NT2/D1 (cell line): Measurements from ENCODE around the gene RPL10A.

ENCODE experiments used
- SUZ12 ChIP-seq: IDR thresholded peaks from 2 replicates; pipeline ENCODE4 v1.6.1; 2011; ENCODE audit not compliant: insufficient read length, insufficient read depth; ENCODE audit errors: extremely low read depth
- ZNF274 ChIP-seq: IDR thresholded peaks from 2 replicates; pipeline ENCODE4 v1.6.1; 2011; ENCODE audit warnings: mild to moderate bottlenecking, low read depth, low read length

DNA sequence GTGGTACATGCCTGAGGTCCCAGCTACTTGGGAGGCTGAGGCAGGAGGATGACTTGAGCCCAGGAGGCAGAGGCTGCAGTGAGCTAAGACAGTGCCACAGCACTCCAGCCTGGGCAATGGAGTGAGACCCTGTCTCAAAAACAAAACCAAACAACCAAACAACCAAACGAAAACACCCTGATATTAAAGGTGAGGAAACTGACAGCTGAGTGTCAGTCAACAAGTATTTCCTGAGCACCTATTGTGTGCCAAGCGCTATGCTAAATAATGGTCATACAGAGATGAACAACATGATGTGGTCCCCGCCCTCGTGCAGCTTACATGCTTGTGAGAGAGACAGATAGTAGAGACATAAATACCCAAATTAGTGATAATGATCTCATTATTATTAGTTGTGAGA, 46.4 kb downstream of the RPL10A start:
- TF ChIP-seq SUZ12, result no peak
- TF ChIP-seq ZNF274, result no peak
